Measurements from ENCODE around the gene KIF26A.

KIF26A gene

DNA sequence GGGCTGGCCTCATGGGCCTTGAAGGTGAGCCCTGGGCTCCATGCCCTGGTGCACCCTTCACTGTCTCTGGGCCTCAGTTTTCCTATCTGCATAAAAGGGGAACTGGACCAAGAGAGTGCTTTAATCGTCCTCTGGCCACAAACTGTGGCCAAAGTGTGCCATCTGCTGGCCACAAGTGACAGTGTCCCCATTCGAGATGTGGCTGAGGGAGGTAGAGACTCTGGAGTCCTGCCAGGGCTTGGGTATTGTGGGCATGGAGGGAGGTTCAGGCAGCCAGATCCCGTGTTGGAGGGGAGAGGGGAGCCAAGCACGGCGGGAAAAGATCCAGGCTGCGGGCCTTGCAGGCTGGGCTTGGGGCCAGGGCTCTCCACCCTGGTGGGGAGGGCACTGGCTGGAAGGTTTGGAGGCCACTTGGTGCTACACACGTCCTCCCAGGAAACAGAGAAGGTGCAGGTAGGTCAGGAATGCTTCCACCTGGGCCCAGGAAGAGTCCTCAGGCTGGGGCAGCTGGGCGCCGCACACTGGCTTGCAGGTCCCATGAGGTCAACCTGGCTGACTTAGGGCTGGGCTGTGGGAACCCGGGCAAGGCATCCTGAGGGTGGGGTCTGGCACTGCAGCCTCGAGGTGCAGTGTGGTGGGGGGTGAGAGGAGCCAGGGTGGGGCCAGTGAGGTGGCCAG lies 7.3 kb upstream of the KIF26A start:
- DNase-seq (ENCODE audit: low read depth in 4 of 4, low spot score in 1 of 4): no peak

DNA sequence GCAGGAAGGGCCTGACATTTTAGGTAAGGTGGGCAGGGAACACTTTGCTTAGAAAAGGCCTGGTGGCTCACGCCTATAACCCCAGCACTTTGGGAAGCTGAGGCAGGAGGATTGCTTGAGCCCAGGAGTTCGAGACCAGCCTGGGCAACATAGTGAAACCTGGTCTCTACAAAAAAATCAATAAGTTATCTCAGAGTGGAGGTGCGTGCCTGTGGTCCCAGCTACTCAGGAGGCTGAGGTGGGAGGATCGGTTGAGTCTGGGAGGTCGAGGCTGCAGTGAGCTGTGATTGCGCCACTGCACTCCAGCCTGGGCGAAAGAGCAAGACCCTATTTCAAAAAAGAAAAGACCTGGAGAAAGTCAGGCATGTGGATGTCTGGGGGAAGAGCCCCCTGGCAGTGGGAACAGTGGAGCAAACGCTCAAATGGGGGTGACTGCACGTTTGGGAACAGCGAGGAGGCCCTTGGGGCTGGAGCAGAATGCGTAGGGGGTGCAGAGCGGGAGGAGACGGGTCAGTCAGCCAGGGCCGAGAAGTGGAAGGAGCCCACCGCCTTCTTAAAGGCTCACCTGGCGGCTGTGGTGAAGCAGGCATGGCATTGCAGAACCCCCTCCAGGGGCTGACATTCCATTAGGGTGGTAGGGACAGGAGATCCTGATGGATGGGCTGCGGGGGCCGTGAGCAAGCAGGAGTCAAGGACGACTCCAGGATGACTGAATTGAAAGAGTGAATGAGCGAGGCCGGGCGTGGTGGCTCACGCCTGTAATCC lies 6.2 kb upstream of the KIF26A start:
- DNase-seq (ENCODE audit: low read depth in 4 of 4, low spot score in 1 of 4): no peak

DNA sequence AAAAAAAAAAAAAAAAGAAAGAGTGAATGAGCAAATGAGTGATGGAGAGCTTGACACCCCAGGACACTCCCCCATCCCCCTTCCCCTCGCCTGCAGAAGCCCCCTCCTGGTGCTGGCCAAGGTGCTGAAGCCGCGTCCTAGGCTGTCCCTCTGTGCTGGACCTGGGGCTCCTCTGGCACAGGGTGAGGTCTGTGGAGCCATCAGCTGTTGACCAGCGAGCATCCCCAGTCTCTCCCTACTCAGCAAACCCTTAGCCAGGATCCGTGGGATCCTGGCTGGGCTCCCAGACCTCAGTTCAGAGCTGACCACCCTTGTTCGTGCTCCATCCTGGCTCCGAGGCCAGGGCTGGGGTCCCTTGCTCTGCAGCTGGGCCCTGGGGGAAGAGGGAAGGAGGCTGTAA lies 5.4 kb upstream of the KIF26A start:
- DNase-seq (ENCODE audit: low read depth in 4 of 4, low spot score in 1 of 4): no peak

DNA sequence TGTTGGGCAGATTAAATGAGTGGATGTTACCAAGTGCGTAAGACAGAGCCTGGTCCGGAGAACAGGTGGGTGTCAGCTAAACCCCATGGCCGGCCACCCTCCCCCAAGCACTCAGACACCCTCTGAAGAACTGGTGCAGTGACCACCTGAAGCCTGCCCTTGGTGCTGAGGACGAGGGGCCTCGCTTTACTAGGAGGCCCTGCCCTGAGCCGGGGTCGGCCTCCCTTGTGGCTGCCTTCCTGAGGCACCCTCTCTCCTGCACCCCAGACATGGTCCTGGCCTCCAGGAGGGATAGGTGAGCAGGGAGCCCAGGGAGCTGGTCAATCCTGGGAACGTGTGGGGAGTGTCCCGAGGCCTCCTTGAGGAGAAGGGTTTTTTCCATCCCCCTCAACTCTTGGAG lies 4.9 kb upstream of the KIF26A start:
- DNase-seq (ENCODE audit: low read depth in 4 of 4, low spot score in 1 of 4): no peak

DNA sequence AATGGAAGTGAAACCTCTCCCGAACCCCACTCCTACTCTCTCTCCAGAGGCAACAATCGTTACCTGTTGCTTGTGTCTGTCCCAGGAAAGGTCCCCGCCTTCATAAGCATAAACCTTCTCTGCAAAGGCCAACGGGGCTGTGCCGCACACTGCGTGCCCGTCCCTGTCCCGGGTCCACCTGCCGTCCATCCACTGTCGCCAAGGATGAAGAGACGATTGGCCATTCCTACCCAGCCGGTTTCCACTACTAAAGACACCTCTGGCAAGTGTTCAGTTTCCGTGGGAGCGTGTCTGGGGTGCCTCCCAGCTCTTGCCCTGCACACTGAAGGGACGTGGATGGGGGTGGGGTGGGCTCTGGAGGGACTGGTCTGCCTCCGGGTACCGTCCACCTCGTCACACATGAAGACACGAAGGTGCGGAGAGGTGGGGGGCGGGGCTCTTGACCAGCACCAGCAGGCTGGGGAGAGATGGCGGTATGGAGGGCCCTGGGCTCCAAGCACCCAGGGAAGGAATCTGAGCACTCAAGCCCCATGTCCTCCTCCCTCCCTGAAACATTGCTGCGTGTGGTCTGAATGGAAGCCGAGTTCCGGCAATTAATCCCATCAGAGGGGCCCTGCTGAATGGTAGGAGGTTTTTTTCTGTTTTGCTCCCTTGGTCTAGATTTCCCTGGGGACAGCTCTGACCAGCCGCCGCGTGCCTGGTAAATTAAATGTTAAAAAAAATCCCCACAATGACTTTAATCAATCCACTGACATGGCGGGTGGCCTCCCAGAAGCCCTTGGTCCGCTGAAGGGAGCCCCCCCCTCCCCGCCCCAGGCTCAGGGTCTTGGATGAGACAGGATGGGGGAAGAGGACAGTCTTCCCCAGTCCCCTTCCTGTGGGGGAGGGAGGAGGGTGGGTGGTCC lies 4.1 kb upstream of the KIF26A start:
- no peak for DNase-seq (ENCODE audit: low read depth in 4 of 4, low spot score in 1 of 4)

DNA sequence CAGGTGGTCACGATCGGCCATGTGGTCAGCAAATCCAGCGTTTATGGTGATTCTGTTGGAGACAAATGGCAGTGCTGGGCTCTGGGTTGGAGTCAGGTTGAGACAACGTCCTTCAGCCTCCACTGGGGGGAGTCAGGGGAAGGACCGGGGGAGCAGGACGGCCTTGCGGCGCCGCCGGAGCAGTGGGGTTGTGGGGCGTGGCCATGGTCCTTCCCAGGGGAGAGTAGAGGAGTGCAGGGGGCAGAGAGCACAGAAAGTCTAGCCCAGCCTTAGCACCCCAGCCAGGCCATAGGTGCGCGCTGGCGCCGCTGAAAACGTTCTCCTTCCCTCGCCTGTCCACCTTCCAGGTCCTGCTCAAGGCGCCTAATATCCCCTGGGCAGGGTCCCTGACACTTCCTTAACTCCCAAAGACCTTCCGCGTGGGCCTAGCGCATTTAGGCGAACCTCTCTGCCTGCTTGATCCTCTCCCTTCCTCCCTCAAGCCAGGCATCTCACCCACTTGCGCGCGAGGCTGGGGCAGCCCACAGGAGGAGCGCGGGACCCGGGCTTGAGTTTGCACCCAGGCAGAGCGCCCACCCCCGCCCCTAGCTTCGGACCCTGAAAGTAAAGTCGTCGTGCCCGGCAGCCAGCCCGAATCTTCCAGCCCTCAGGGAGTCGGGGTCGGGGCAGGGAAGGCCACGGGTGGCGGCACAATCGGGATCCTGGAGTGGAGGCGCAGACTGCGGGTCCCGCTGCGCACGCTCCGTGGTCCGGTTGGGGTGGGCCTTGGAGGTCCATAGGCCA lies 3.1 kb upstream of the KIF26A start:
- DNase-seq (ENCODE audit: low read depth in 4 of 4, low spot score in 1 of 4): no peak

DNA sequence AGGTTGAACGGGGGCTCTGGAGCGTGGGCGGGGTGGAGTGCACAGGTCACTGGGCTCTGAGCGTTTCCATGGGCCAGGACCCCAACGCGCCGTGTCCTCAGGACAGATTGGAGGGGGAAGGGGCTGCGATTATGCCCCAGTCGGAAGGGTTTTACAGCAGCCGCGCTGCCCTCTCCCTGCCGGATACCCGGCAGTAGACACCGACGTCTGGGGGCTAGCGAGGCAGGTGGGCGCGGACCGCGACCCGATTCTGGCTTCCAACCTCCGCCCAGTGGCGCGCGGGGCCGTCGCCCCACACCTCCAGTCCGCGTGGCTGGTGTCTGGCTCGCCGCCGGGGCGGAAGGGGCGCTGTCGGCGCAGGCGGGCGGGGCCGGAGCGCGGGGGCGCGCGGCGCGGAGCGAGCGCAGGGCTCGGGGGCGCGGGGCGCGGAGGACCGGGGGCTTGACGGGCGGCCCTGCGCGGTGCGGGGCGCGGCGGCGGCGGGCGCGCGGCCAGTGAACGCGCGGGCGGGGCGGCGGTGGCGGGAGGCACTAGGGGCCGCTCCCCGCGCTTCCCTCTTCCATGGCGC lies 2.4 kb upstream of the KIF26A start:
- DNase-seq (ENCODE audit: low read depth in 4 of 4, low spot score in 1 of 4): no peak

DNA sequence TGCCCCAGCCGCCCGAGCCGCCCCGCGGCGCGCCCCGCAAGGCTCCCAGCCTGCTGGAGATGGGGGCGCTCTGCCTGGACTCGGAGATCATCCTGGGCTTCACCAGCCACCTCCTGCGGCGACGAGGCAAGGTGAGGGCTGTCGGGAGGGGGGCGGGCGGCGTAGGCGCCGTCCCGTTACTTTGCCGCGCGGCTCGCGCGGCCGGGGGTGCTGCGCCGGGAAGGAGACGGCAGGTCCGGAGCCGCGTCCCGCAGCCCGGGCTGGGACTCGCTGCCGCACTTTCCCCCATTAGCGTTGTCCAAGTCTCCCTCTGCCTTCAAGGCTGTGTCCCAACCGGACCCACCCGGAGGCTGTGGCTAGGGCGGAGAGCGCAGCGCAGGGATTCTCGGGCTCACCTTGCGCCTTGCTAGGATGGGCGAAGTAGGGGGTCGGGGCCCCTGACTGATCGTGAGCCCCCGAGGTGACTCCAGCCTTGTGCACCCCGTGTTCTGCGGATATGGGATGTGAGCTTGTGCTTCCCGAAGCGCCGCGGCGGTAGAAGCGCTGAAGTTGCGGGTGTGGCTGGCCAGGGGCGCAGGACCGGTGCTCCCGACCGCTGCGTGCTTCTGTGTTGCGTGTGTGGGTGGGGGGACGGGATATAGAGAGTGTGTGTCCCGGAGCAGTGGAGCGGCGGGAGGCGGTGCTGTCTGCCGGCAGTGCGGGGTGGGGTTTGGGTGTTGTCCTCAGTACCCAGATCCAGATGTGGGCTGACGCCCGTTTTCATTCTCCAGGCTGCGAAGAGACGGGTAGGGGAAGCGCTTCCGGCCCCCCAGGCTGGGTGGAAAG lies 1.7 kb upstream of the KIF26A start:
- no peak for DNase-seq (ENCODE audit: low read depth in 4 of 4, low spot score in 1 of 4)

DNA sequence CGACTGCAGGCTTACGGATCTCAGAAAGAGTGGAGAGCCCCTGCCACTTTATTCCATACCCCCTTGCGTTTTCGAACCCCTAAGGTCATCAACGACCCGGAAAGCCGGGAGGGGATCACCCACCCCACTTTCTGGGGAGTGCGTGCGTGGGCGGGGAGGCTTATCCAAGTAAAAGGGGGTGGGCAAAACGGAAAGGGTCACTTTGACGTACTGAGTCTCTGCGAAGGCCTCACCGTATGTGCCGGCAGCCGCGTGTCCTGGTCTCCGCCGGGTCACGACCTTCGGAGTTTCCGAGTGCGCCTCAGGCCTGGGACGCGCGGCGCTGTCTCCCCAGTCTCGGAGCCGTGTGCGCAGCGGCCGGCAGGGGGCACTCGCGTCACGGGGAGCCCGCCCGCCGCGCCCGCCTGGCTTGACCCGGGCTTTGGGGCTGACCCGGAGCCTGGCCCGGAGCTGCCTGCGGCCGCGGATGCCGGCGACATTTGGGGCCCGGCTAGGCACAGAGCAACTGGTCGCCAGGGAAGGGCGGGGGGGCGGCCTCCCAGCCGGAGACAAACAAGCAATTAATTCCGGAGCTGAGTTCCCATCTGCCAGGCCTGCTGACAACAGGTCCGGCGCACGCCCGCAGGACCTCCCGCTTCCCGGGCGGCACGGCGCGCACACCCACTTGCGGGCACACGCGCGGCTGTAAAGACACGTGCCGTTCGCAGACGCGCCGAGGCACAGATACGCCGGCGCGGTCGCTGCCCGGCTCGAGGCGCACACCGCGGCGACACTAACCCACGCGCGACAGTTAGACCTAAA lies 890 bp upstream of the KIF26A start:
- DNase-seq (ENCODE audit: low read depth in 4 of 4, low spot score in 1 of 4): peak; percentile 42 to 59 (median 51)

DNA sequence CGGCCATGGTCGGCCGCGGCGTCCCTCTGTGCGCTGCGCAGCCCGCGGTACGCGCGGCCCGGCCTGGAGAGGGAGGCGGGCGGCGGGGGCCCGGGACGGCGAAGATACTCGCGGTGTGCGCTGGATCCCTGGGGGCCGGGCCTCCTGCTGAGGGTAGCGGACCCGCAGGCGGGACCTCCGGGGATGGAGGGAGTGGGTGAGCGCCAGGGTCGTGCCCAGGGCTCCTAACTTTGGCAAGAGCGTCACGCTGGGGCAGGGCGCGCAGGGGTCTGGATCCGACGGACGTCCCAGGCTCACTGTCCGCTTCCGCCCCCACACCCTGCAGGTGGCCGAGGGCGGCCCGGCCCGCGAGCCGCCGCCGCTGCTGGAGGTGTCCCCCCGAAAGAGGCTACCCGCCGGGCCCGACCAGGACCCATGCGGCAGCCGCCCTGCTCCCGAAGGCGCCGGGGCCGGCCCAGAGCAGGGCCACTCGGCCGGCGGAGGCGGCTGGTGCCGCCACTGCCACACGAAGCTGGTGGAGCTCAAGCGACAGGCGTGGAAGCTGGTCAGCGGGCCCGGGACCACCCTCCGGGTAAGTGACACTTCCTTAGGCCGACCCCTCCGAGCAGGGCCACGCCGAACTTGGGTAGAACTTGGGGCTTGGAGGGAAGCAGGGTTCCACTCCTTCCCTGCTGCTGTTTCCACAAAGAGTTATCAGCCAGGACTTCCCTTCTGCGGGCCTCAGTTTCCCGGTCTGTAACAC lies 502 bp downstream of the KIF26A start:
- DNase-seq (ENCODE audit: low read depth in 4 of 4, low spot score in 1 of 4): no peak

DNA sequence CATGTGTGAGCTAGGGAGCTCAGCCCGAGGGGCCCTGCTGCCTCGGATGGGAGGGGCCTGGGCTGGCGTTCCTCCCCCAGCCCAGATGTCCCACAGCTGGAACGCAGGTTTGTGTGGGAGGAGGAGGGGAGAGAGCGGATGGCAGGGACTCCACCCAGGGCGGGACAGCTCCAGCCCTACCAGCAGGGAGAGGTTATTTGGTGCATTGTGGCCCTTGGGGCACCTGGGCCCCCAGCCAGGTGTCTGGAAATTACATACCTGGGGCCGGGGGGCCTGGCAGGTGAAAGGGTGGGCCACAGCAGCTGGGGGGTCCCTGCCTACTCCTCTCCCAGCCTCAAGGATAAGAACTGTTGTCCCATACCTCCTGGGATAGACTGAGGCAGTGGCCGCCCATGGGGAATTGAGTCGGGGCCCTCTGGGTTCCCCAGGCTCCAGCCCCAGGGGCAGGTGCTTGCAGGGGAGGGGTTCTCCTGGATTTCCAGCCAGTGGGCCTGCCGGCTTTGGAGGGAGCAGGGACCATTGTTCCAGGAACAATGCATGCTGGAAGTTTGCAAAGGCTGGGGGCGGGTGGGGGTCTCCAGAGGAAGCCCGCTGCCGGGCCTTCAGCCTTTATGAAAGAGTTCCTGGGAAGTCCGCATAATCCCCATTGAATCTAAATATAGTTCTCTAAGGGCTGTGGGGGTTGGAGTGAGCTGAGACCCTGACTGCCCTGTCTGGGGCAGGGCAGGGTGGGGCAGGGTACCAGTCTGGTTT lies 1.2 kb downstream of the KIF26A start:
- no peak for DNase-seq (ENCODE audit: low read depth in 4 of 4, low spot score in 1 of 4)

DNA sequence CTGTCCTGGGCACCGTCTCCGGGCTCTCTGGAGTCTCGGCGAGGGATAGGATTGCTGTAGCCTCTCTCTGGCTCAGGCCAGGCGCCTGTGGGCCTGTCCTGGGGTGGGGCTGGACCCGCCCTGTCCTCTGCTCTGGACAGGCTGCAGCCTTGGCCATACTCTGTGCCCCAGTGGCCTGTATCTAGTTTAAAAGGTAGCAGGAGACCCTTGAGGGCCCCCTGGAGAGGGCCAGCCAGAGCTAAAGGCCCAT lies 1.8 kb downstream of the KIF26A start:
- DNase-seq (ENCODE audit: low read depth in 4 of 4, low spot score in 1 of 4): no peak

DNA sequence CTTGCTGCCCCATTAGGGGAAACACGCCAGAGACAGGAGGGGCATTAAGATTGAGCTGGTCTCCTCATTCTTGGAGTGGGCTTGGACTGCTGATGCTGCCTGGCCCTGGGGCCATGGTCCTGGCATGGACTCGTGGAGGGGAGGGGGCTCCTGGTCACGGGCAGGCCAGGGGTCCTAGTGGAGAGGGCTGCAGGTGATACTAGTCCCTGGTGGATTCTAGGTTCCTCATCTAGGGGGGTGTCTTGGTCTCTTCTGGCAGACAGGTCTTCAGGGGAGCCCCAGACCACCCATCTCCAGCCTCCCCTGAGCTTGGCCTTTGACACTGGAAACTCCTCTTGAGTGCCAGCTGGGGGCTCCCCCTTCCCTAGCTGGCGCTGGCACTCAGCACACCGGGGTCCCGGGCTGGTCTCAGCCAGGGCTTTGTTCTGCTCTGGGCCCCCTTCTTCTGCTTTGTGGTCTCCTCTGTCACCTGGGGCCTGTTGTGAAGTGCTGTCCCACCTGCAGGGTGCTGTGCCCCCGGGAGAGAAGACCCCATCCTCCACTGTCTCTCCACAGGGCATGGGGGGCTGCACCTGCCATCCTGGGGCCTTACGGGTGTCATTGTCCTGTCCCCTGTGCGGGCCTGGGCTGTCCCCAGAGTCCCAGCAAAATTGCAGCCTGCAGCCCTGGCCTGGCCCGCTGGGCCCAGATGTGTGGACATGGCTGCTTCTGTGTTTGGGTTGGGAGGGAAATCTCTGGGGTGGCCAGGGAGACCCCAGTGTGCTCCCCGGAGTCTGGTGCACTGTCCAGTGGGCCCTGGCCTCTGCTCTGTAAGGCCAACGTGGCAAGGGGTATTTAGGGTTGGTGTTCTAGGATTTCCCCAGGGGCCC lies 2.3 kb downstream of the KIF26A start:
- no peak for DNase-seq (ENCODE audit: low read depth in 4 of 4, low spot score in 1 of 4)

DNA sequence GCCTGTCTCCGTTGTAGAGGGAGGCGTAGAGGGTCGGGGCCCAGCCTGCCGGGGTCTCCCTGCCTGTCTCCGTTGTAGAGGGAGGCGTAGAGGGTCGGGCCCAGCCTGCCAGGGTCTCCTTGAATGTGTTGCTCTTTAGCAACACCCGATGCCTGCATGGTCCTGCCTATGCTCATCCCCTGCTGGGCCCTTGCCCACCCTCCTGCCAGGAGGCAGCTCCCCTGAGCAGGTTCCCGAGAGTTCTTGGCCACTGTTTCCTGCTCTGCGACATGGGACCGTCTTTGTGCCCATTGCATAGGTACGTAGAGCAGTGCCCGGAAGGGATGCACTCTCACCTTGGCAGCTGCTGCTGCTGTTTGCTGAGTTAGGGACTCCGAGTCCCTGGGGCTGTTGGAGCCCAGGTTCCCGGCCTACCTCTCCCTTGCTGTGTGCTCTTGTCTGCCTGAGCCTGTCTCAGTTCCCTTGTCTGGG lies 3.3 kb downstream of the KIF26A start:
- no peak for DNase-seq (ENCODE audit: low read depth in 4 of 4, low spot score in 1 of 4)

DNA sequence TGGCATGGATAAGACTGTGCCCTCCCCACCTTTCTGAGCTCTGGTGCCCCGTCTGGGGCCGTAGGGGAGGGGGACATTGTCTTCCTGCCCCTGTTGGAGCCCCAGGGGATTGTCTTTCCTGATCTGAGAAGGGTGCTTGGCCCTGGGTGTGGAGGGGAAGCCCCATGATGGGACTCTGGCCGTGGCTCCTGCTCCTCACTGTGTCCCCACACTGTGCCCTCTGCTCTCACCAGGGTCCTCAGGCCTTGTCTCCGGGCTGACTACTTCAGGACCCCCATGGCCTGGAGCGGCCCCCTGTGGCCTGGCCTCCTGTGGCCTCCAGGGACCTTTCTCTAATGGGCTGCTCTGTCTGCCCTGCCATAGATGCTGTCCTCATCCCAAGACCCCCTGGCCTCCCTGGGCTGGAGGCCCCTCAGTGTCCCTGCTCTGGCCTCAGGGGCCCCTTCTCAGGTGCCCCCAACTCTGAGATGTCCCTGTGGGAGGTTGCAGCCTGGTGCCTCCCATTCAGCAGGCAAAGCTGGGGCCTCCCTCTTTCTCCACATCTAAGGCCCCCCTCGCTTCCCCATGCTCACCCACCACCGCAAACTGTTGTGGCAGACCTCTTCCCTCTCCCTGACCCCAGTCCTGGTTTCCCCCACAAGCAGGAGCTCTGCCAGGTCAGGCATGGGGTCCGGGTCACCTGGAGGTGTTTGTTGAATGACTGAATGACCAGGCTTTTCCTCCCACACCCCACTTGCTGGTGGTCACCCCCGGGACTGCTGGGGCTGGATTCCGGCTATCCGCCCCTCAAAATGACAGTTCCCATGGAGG lies 4.0 kb downstream of the KIF26A start:
- no peak for DNase-seq (ENCODE audit: low read depth in 4 of 4, low spot score in 1 of 4)

DNA sequence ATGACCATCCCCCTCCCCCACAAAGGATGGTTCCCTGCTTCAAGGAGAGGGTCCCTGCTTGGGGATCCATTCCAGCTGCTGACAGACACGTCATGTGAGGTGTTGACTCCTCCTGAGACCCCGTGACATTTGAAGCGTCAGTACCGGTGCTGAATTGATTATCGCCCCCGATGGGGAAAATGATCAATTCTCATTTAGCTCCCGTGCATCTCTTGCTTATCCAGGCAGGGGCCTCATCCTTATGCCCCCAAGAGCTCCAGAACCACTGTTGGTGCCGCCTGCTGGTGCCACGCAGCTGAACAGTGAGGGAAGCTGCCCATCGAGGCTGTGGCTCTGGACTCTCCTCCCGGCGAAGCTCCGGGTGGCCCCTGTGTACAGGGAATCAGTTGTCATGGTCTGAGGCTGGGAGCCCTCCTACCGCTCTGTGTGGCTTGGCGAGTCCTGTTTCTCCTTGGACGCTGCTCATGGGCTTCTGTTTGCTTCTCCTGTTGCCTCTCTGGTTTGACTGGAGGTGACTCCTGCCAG lies 4.6 kb downstream of the KIF26A start:
- DNase-seq (ENCODE audit: low read depth in 4 of 4, low spot score in 1 of 4): no peak

Data from stimulated activated CD4-positive, alpha-beta T cell treated with anti-CD3 and anti-CD28 coated beads, Interleukin-1b, Interleukin-23, amount 100 ng/mL, for 24 hours (primary cell).